ENCODE measurements around the gene FBXO28. TPM values are rescaled to one million over a fixed set of nuclear protein-coding genes. Genes with fewer than 3 reads are reported as not detected.

FBXO28 gene
- total and polyA plus RNA-seq, 10 of the 15 experiments (the other 5 are each of a cell fraction or from before 2014, with no cell fraction given), result 4.3 to 23.2 (median 18.4) TPM

GRCh38 chr1:224201383-224201782, 87.5 kb downstream of the FBXO28 start (continued):
- TF ChIP-seq CTCF (IDR thresholded peaks at IDR 0.05 in 2 of 3, conservative IDR thresholded peaks at IDR 0.05 in 1 of 3; ENCODE audit: control insufficient read depth in 2 of 3, extremely low read depth in 1 of 3, insufficient read depth in 1 of 3, low read depth in 3 of 3, low read length in 3 of 3) (no peak), TARDBP (IDR thresholded peaks at IDR 0.05; ENCODE audit: borderline replicate concordance) (no peak), RAD51 (IDR thresholded peaks at IDR 0.05) (no peak), PAX5 (IDR thresholded peaks at IDR 0.05; ENCODE audit: borderline replicate concordance, low read depth, low read length) (no peak), SMARCA5 (IDR thresholded peaks at IDR 0.05) (no peak), PAX8 (IDR thresholded peaks at IDR 0.05) (no peak), BCLAF1 (IDR thresholded peaks at IDR 0.05) (no peak), IKZF2 (IDR thresholded peaks at IDR 0.05) (no peak), NRF1 (conservative IDR thresholded peaks at IDR 0.05; ENCODE audit: low read depth, low read length) (no peak)
